Stimulated activated CD8-positive, alpha-beta memory T cell treated with anti-CD3 and anti-CD28 coated beads, Interleukin-7, amount 100 ng/mL, for 1 hour (primary cell): Measurements from ENCODE around the gene STAU1.
"Not testable (repeated sequence)": the region's sequence is repeated elsewhere in the genome, so short reads cannot be mapped to it uniquely, and the experiment has no call there.

Experiments
- DNase-seq, 2 donors: peaks; one replicate each; pipeline ENCODE4 v3.0.0-alpha.2; 2020; ENCODE audit warnings: low read depth in 2 of 2

Gene STAU1

GRCh38 chr20:49166534-49167449 lies 21.3 kb downstream of the STAU1 start:
- DNase-seq = no peak

- no peak for DNase-seq
These were observed 22.5 kb downstream of the STAU1 start for GRCh38 chr20:49165611-49166010.

- DNase-seq = no peak
These were observed 24.4 kb downstream of the STAU1 start for GRCh38 chr20:49163696-49164095.

- no peak for DNase-seq
These were observed 26.5 kb downstream of the STAU1 start for GRCh38 chr20:49161428-49162152.

- no peak for DNase-seq
These were observed 27.8 kb downstream of the STAU1 start for GRCh38 chr20:49160057-49160929.

GRCh38 chr20:49157146-49157545 lies 31.0 kb downstream of the STAU1 start:
- DNase-seq = no peak

GRCh38 chr20:49156481-49156880 lies 31.7 kb downstream of the STAU1 start:
- DNase-seq = no peak

GRCh38 chr20:49151436-49151835 lies 36.7 kb downstream of the STAU1 start:
- no peak for DNase-seq

GRCh38 chr20:49149281-49150045 lies 38.7 kb downstream of the STAU1 start:
- no peak for DNase-seq

- DNase-seq = no peak
These were observed 39.5 kb downstream of the STAU1 start for GRCh38 chr20:49148601-49149000.

- DNase-seq = no peak
These were observed 40.8 kb downstream of the STAU1 start for GRCh38 chr20:49147296-49147695.

GRCh38 chr20:49146442-49147225 lies 41.5 kb downstream of the STAU1 start:
- DNase-seq = no peak

- no peak for DNase-seq
These were observed 47.3 kb downstream of the STAU1 start for GRCh38 chr20:49140834-49141233.

- DNase-seq = no peak
These were observed 47.7 kb downstream of the STAU1 start for GRCh38 chr20:49140411-49140810.

GRCh38 chr20:49138431-49138830 lies 49.7 kb downstream of the STAU1 start:
- DNase-seq = no peak

GRCh38 chr20:49136817-49137571 lies 51.1 kb downstream of the STAU1 start:
- DNase-seq = no peak

- DNase-seq = not testable (repeated sequence)
These were observed 53.3 kb downstream of the STAU1 start for GRCh38 chr20:49134797-49135196.

- no peak for DNase-seq
These were observed 54.6 kb downstream of the STAU1 start for GRCh38 chr20:49133571-49133970.

GRCh38 chr20:49132995-49133478 lies 55.1 kb downstream of the STAU1 start:
- no peak for DNase-seq
